Gastrocnemius medialis (tissue), 4 donors: ENCODE measurements around the gene DHRSX. TPM values are rescaled to one million over a fixed set of nuclear protein-coding genes. Genes with fewer than 3 reads are reported as not detected.
"Not testable (repeated sequence)": the region's sequence is repeated elsewhere in the genome, so short reads cannot be mapped to it uniquely, and the experiment has no call there.

Source experiments
- ATAC-seq, 2 donors: fragments of 150-250 bp; one replicate each; pipeline ENCODE4 v1.9.1; 2016
- DNase-seq, 2 donors: peaks; one replicate each; pipeline ENCODE4 v3.0.0-alpha.2; 2019
- H3K27ac ChIP-seq, 4 donors: fragments of 200-600 bp; sonication (generic); 1 replicate in 1 of 4; 2 replicates in 3 of 4; pipeline ENCODE4 v1.5.1; 2016 to 2018; ENCODE audit warnings: mild to moderate bottlenecking in 2 of 4, moderate library complexity in 1 of 4
- H3K27me3 ChIP-seq, 3 donors: fragments of 200-600 bp; sonication (generic) in 2 of 3; 1 replicate in 1 of 3; 2 replicates in 2 of 3; pipeline versions ENCODE4 v1.5.1 to v1.6.0; 2016 to 2019; ENCODE audit warnings: mild to moderate bottlenecking in 1 of 3, moderate library complexity in 1 of 3
- H3K36me3 ChIP-seq, 2 donors: fragments of 200-600 bp; sonication (generic) in 1 of 2; one replicate each; pipeline ENCODE4 v1.5.1; 2017 to 2018
- H3K4me1 ChIP-seq, 2 donors: fragments of 200-600 bp; sonication (generic) in 1 of 2; one replicate each; pipeline ENCODE4 v1.5.1; 2016 to 2017; ENCODE audit warnings: mild to moderate bottlenecking in 2 of 2
- H3K4me3 ChIP-seq, 4 donors: fragments of 200-600 bp; sonication (generic) in 3 of 4; 1 replicate in 1 of 4; 2 replicates in 3 of 4; pipeline ENCODE4 v1.5.1; 2016 to 2019; ENCODE audit warnings: mild to moderate bottlenecking in 2 of 4
- H3K9me3 ChIP-seq, 3 donors: fragments of 200-600 bp; sonication (generic) in 2 of 3; 1 replicate in 1 of 3; 2 replicates in 2 of 3; pipeline ENCODE4 v1.5.1; 2016 to 2019
- POLR2A ChIP-seq, 2 donors: fragments of 450-650 bp; IDR thresholded peaks; one replicate each; pipeline ENCODE4 v1.6.1; 2017; ENCODE audit warnings: antibody characterized with exemption in 2 of 2, mild to moderate bottlenecking in 2 of 2, moderate library complexity in 2 of 2
- in situ Hi-C, 4 donors: fragments of 200-750 bp; cut with MboI; loops; one replicate each; pipeline versions ENCODE4 v1.15.0 to v1.8.0; 2017; ENCODE audit warnings: low sequenced_read_pairs in 4 of 4
- intact Hi-C: fragments of 100-400 bp; cut with DNase I; formaldehyde crosslinking; loops from one replicate; pipeline ENCODE4 v1.15.1; 2023; ENCODE audit warnings: low total_unique reads
- total RNA-seq, 4 donors: library from RNA; depleted of rRNA; stranded (reverse); fragments of >200 nt; gene quantifications; one replicate each; pipeline versions ENCODE4 v1.1.0 to v1.2.3, GENCODE V29; 2016
- TF ChIP-seq, protein P1 (sequence below), 5 experiments: fragments of 450-650 bp in 3 of 5; fragments of 200-600 bp in 2 of 5; sonication (generic) in 2 of 5; IDR thresholded peaks in 4 of 5; conservative IDR thresholded peaks in 1 of 5; 1 replicate in 4 of 5; 2 replicates in 1 of 5; pipeline ENCODE4 v1.5.1; 2016 to 2019; ENCODE audit warnings: antibody characterized with exemption in 5 of 5, mild to moderate bottlenecking in 3 of 5, moderate library complexity in 3 of 5

The DHRSX gene
- total RNA-seq, 4 donors from 2014 or later: 9.8 to 31.1 (median 13.6) TPM

GRCh38 chrX:2283111-2283859, 217.5 kb downstream of the DHRSX start:
- H3K27ac ChIP-seq: no peak overlapping the region
- in situ Hi-C loops (loop anchor here in 1 of 4 donors (25.0 kb wide), 1 partner anchor 304 kb away; no protein-coding TSS in a partner anchor), intact Hi-C loops (no loop called here)
- TF ChIP-seq, protein P1, sequence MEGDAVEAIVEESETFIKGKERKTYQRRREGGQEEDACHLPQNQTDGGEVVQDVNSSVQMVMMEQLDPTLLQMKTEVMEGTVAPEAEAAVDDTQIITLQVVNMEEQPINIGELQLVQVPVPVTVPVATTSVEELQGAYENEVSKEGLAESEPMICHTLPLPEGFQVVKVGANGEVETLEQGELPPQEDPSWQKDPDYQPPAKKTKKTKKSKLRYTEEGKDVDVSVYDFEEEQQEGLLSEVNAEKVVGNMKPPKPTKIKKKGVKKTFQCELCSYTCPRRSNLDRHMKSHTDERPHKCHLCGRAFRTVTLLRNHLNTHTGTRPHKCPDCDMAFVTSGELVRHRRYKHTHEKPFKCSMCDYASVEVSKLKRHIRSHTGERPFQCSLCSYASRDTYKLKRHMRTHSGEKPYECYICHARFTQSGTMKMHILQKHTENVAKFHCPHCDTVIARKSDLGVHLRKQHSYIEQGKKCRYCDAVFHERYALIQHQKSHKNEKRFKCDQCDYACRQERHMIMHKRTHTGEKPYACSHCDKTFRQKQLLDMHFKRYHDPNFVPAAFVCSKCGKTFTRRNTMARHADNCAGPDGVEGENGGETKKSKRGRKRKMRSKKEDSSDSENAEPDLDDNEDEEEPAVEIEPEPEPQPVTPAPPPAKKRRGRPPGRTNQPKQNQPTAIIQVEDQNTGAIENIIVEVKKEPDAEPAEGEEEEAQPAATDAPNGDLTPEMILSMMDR (IDR thresholded peaks at IDR 0.05 in 4 of 5, conservative IDR thresholded peaks at IDR 0.05 in 1 of 5): no peak
- no peak for TF ChIP-seq POLR2A (IDR thresholded peaks at IDR 0.05)
- H3K4me1 ChIP-seq: no peaks in the 10 kb centered on the region
- H3K27me3 ChIP-seq: no peaks in the 10 kb centered on the region
- no peaks in the 10 kb centered on the region for H3K9me3 ChIP-seq
- H3K36me3 ChIP-seq: no peaks in the 10 kb centered on the region
- H3K4me3 ChIP-seq: no peak overlapping the region
- DNase-seq (no peak), ATAC-seq (no peak)

DNA sequence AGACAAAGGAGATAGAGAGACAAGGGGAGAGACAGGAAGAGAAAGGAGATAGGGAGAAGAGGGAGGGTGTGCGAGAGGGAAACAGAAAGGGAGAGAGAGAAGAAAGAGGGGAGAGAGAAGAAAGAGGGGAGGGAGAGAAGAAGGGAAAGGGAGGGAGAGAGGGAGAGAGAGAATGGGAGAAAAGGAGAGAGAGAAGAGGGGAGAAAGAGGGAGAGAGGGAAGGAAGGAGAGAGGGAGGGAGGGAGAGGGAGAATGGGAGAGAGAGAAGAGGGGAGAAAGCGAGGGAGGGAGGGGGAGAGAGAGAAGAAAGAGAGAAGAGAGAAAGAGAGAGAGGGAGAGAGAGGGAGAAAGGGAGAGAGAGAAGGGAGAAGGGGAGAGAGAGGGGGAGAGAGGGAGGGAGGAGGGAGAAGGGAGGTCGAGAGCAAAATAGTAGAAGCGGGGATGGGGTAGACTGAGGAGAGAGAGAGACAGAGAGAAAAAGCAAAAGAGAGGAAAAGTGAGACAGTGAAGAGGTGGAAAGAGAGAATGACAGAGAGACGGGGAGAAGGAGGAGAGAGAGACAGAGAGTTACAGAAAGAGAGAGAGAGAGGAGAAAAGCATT, 218.2 kb downstream of the DHRSX start:
- intact Hi-C loops (no loop called here), in situ Hi-C loops (loop anchor here in 1 of 4 donors (25.0 kb wide), 1 partner anchor 305 kb away; no protein-coding TSS in a partner anchor)
- no peak for TF ChIP-seq POLR2A (IDR thresholded peaks at IDR 0.05)
- TF ChIP-seq, protein P1 (IDR thresholded peaks at IDR 0.05 in 4 of 5, conservative IDR thresholded peaks at IDR 0.05 in 1 of 5): no peak
- DNase-seq (no peak), ATAC-seq (no peak)
- Histone ChIP-seq H3K36me3 (no peaks in the 10 kb centered on the region), H3K27me3 (no peaks in the 10 kb centered on the region), H3K27ac (no peak overlapping the region), H3K4me3 (no peak overlapping the region), H3K9me3 (no peaks in the 10 kb centered on the region), H3K4me1 (no peaks in the 10 kb centered on the region)

DNA sequence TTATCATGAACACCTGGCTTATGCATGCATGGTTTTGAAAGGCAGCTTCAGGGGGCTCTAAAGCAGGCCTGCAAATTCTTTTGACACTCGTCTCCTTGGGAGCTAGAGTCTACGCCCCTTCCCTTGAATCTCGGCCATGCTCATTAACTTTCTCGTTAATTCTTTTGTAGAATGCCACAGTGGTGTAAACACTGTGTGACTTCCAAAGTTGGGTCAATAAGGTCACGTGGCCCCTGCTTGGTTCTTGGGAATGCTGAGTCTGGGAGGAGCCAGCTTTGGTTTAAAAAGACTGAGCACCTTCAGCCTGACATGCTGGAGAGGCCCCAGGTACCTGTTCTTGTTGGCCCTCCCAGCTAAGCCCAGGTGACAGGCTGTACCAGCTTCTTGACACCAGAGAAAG, 228.4 kb downstream of the DHRSX start:
- Histone ChIP-seq H3K27ac (no peak overlapping the region), H3K9me3 (no peaks in the 10 kb centered on the region), H3K4me3 (no peak overlapping the region), H3K27me3 (no peaks in the 10 kb centered on the region), H3K4me1 (no peaks in the 10 kb centered on the region), H3K36me3 (no peaks in the 10 kb centered on the region)
- ATAC-seq (no peak), DNase-seq (no peak)
- in situ Hi-C loops: no loop called here
- no peak for TF ChIP-seq POLR2A (IDR thresholded peaks at IDR 0.05)
- TF ChIP-seq, protein P1 (IDR thresholded peaks at IDR 0.05 in 4 of 5, conservative IDR thresholded peaks at IDR 0.05 in 1 of 5): no peak
- intact Hi-C loops: no loop called here

DNA sequence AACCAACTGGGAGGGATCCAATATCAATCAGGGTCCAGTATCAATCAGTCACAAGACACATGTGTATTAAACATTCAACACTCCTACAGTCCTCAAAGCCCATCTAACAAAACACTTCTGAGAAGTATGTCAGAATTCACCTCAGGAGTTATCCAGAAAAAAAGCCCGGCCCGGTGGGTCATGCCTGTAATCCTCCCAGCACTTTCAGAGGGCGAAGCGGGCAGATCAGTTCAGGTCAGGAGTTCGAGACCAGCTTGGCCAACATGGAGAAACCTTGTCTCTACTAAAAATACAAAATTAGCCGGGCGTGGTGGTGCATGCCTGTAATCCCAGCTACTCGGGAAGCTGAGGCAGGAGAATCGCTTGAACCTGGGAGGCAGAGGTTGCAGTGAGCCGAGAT, 229.2 kb downstream of the DHRSX start:
- H3K36me3 ChIP-seq, ATAC-seq, H3K4me1 ChIP-seq, H3K27ac ChIP-seq, H3K27me3 ChIP-seq, in situ Hi-C loops, H3K9me3 ChIP-seq, intact Hi-C loops, H3K4me3 ChIP-seq, DNase-seq: not testable (repeated sequence)

DNA sequence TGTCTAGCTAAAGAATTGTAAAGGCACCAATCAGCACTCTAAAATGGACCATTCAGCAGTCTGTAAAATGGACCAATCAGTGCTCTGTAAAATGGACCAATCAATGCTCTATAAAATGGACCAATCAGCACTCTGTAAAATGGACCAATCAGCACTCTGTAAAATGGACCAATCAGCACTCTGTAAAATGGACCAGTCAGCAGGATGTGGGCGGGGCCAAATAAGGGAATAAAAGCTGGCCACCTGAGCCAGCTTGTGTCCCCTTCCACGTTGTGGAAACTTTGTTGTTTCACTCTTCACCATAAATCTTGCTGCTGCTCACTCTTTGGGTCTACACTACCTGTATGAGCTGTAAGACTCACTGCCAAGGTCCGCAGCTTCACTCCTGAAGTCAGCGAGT, 230.0 kb downstream of the DHRSX start:
- DNase-seq, H3K36me3 ChIP-seq, intact Hi-C loops: not testable (repeated sequence)

More for the DNA sequence above, 230.0 kb downstream of the DHRSX start:
- in situ Hi-C loops, ATAC-seq, H3K27me3 ChIP-seq, H3K27ac ChIP-seq, H3K4me1 ChIP-seq, H3K4me3 ChIP-seq, H3K9me3 ChIP-seq: not testable (repeated sequence)
